Activated gamma-delta T cell treated with anti-CD3 and anti-CD28 coated beads, Interleukin-2, amount 50 U/mL, for 16 hours (primary cell): Measurements from ENCODE around the gene ZBTB46.
"Not testable (repeated sequence)": the region's sequence is repeated elsewhere in the genome, so short reads cannot be mapped to it uniquely, and the experiment has no call there.

Experiments used
- DNase-seq: peaks from one replicate; pipeline ENCODE4 v3.0.0-alpha.2; 2020; ENCODE audit warnings: low read depth

ZBTB46 gene

DNA sequence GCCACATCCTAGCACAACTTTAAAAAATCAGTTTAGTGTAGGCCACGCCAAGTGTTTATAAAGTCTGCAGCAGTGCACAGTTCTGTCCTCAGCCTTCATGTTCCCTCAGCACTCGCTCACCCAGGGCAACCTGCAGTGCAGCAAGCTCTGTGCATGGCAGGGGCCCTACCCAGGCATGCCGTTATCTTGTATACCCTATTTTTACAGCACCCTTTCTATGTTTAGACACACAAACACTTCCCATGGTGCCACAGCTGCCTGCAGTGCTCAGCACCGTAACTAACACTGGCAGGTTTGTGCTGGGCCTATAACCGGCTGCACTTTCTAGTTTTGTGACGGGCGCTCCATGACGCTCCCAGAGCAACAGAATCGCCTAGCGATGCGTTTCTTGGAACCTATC lies 43.8 kb downstream of the ZBTB46 start:
- no peak for DNase-seq

DNA sequence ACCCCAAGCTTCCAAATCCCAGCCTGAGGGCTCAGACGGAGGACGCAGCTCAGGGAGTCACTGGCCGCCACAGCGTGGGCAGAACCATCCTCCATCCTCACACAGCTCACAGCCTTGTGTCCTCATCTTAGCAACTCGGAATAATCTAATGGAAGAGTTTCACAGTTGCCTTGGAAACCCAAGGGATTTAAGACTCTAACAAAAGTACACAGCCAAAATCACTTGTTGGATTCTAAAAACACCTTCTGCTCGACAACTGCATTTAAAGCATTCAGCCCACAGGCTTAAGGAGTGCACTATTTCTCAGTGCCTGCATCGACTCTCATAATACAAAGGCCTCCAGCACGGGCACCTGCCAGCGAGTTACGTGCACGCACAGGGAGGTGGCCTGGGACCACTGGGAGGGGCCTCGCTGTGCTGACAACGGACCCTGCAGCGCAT lies 45.4 kb downstream of the ZBTB46 start:
- no peak for DNase-seq

DNA sequence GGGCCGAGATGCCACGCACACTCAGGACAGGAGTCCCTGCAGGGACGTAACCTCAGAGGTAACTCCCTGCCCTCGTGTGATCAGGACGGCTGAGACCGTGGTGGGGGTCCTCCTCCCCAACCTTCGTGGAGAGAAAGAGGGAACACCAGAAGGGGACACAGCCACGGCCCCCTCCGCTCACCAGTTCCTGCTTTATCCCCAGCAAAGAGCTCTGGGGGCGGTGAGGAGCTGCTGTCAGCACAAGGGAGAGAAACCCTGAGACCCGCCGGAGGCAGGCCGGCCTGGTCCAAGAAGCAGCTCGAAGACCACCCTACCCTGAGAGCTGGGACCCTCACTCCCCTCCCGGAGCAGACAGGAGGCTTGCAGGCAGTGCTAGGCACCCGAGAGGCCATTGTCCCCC lies 47.1 kb downstream of the ZBTB46 start:
- no peak for DNase-seq

DNA sequence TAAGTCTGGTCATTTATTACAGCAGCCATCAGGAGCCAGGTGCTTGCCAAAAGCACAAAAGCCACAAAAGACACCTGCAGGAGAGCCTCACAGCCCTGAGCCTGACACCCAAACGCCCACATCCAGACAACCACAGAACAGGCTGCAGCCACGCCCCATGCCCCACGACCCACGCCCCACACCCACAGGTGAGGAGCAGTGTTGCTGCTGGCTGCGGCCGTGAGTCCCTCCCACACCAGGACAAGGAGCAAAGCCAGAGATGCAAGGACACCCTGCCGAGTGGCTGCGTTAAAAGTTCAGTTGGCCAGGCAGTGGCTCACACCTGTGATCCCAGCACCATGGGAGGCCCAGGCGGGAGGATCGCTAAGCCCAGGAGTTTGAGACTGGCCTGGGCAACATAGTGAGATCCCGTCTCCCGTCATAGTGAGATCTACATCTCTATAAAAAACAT lies 48.5 kb downstream of the ZBTB46 start:
- DNase-seq, result no peak

DNA sequence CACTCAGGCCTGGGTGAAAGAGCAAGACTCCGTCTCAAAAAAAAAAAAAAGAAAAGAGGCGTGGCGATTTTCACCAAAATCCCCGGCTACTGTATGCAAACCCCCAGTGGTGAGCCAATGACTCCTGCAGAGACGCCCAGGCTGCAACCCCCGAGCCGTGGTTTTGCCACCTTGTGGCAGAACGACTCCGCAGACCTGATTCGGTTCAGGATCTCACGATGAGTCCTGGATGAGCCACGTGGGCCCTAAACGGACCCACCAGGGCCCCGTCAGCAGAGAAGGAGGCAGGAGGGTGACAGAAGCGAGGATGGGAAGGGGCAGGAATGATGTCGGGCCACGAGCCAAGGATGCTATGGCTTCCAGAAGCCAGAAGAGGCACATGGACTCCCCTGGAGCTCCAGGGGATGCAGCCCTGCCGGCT lies 49.0 kb downstream of the ZBTB46 start:
- peak; percentile 34 for DNase-seq

DNA sequence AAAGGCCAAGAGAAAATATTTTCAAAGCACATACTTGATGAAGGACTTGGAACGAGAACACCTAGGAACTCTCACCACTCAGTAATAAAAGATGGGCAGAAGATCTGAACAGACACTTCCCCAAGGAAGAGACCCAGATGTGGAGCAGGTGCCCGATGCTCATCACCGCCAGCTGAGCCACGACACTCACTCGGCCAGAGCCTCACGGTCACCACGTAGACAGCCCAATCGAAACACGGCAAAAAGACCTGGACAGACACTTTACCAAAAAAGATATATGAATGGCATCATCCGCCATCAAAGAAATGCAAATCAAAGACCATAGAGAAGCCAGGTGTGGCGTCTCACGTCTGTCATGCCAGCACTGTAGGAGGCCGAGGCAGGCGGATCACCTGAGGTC lies 49.9 kb downstream of the ZBTB46 start:
- no peak for DNase-seq

GRCh38 chr20:63778857-63779256 lies 52.2 kb downstream of the ZBTB46 start:
- DNase-seq, result no peak

DNA sequence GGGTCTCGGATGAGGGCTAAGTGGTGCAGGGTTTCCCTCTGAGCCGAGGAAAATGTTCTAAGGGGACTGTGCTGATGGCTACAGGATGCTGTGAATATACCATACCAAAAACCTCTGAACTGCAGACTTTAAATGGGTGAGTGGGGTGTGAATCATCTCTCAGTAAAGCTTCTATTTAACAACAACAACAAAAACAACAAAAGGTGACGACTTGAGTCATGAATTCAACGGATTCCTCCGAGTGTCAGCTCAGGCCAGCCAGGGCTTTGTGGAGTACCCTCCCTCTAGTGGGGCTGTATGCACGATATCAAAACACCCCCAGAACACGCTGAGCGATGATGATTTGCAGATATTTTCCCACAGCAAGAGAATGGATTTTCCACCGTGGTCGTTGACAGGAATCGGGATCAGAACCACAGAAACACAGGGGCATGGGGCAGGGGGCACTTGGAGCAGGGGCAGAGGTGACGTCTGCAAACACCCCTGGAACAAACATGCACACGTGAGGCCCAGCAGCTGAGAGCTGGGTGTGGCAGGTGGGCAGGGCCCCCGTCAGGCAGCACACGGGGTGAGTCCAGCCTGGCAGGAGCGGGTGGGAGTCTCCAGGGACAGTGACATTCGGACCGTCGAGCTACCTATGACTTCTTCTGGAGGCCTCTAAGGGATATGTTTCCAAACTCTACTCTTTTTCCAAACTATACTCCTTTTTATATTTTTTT lies 52.9 kb downstream of the ZBTB46 start:
- DNase-seq, result no peak

- no peak for DNase-seq
Observed at GRCh38 chr20:63777614-63778013, 53.5 kb downstream of the ZBTB46 start.

- not testable (repeated sequence) for DNase-seq
Observed at GRCh38 chr20:63776875-63777274, 54.2 kb downstream of the ZBTB46 start.

GRCh38 chr20:63775096-63775978 lies 55.7 kb downstream of the ZBTB46 start:
- DNase-seq, result no peak

DNA sequence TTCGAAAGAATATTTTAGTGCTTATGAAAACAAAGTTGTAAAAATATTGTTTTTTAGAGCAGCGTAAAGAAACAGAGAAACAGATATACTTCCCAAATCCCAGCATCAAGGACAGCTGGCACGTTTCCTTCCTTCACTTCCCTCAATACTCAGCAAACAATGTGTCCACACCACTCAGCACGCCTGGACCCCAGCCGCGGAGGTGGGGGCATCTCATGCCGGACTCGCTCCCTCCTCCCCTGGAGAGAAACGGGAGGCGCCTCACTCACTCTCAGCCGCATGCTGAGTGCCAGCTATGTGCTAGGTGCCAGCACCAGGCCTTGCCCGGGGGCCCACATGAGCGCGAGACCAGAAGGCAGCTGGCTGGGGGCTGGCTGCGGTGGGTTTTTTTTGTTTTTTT lies 56.8 kb downstream of the ZBTB46 start:
- no peak for DNase-seq

DNA sequence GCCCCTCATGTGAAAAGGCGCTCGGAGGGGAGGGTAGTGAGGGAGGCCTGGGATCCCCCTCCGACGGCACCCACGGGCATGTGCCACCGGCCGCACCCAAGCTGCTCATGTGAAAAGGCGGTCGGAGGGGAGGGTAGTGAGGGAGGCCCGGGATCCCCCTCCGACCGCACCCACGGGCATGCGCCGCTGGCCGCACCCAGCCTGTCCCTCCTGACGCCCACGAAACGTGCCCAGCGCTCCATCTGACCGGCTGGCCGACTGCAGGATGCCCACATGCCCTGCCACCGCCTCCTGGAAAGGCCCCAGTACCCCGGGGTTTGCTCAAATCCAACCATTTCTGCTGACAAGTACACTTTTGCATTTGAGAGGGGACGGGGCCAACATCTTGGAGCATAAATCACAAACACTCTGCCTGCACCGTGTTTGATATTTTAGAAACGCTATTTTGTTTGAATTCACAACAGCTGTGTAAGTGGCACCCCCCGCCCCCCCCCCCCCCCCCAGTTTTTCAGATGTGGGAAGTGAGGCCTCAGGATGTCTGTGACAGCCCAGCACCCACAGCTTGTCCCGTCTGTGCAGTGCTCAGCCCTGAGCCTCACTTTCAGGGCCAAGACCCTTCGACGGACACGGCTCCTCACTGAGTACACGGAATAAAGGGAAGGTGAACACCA lies 57.4 kb downstream of the ZBTB46 start:
- DNase-seq, result no peak

GRCh38 chr20:63772781-63773518 lies 58.1 kb downstream of the ZBTB46 start:
- DNase-seq, result no peak

- no peak for DNase-seq
Observed at GRCh38 chr20:63771046-63771707, 59.9 kb downstream of the ZBTB46 start.

DNA sequence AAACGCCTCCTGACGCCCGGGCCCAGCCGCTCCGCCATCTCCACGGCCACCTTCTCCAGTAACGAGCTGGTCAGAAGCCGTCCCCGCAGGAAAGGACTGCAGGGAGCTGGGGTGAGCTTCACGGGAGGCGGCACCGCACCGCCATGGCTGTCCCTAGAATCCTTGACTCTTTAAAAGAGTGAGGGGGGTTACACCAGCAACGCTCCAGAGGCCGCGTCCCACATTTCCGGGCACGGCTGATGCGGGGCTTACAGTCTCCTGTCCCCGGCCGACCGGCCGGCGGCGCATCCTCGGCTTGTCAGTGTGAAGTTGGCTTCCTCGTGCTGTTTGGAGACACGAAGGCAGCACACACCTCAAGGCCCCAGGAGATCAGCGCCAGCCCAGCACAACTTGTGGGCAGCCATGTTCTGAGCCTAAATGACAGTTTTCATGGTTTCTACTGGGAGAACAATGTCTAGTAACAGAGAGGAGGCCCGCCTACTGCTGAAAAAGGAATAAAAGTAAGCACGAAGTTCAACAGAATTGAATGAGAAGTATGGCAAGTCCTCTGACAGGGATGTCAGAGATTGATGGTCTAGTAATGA lies 61.1 kb downstream of the ZBTB46 start:
- DNase-seq, result no peak

GRCh38 chr20:63768591-63769515 lies 62.2 kb downstream of the ZBTB46 start:
- no peak for DNase-seq

DNA sequence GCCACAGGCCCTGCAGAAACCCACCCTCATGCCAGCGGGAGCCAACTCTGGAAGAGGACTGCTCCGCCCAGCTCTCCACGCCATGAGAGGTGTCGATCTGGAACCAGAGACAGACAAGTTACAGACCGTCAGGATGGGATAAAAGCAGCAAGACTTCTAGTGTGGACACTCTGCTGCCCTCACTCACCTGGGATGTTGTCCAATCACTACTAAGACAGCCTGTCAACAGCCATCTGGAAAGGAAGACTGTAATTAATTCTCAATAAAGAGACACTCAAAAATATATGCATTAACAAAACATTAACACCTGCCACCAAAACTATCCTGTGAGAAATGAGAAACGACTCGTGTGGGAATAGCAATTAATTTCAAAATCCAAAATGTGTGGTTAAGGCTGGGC lies 63.2 kb downstream of the ZBTB46 start:
- no peak for DNase-seq

- DNase-seq, result no peak
Observed at GRCh38 chr20:63767456-63767855, 63.6 kb downstream of the ZBTB46 start.
